WTC11 (cell line): Measurements from ENCODE around the gene CT45A5. TPM values are rescaled to one million over a fixed set of nuclear protein-coding genes. Genes with fewer than 3 reads are reported as not detected.
"Not testable (repeated sequence)": the region's sequence is repeated elsewhere in the genome, so short reads cannot be mapped to it uniquely, and the experiment has no call there.

Experiments
- ATAC-seq: fragments of 200-7000 bp; cut with Tn5 transposase; 2 replicates; pipeline ENCODE4 v1.10.0; 2021; ENCODE audit warnings: mild to moderate bottlenecking, moderate library complexity
- Bru-seq: library from RNA; stranded (reverse); fragments of 400-500 nt; gene quantifications from one replicate; lab custom pipeline; 2021; lab: Mats Ljungman, UMichigan
- CTCF ChIA-PET: fragments of 300-600 bp; sonication (Branson Sonifier 250); formaldehyde crosslinking; loops from one replicate; lab custom pipeline; 2021; ENCODE audit warnings: antibody characterized with exemption; lab: Charles Lee
- POLR2A ChIA-PET: fragments of 350-600 bp; sonication (Branson Sonifier 250); formaldehyde crosslinking; loops from one replicate; lab custom pipeline; 2021; ENCODE audit warnings: antibody characterized with exemption; lab: Charles Lee
- DNase-seq: peaks from one replicate; pipeline ENCODE4 v3.0.0; 2021; ENCODE audit warnings: low spot score
- H3K27ac Mint-ChIP-seq: 2 replicates; pipeline ENCODE4 v1.8.0; 2021; ENCODE audit warnings: mixed read lengths
- H3K27me3 Mint-ChIP-seq: 2 replicates; pipeline ENCODE4 v1.8.0; 2021; ENCODE audit warnings: low read depth, mild to moderate bottlenecking, moderate library complexity, mixed read lengths
- H3K36me3 Mint-ChIP-seq: 2 replicates; pipeline ENCODE4 v1.8.0; 2021; ENCODE audit warnings: mixed read lengths
- H3K4me1 Mint-ChIP-seq: 2 replicates; pipeline ENCODE4 v1.8.0; 2022; ENCODE audit warnings: mixed read lengths
- H3K4me3 Mint-ChIP-seq: 2 replicates; pipeline ENCODE4 v1.8.0; 2021; ENCODE audit warnings: mild to moderate bottlenecking, moderate library complexity, mixed read lengths
- H3K9me3 Mint-ChIP-seq: 2 replicates; pipeline ENCODE4 v1.8.0; 2021; ENCODE audit warnings: mixed read lengths
- AR ChIP-seq: fragments of 250-450 bp; sonication (Bioruptor Pico); IDR thresholded peaks from 2 replicates; pipeline ENCODE4 v1.9.0; 2021; ENCODE audit warnings: mild to moderate bottlenecking
- FOXK1 ChIP-seq: sonication (generic); formaldehyde crosslinking; IDR thresholded peaks from 2 replicates; pipeline ENCODE4 v1.8.0; 2022; ENCODE audit warnings: mild to moderate bottlenecking, moderate library complexity, missing genetic modification reagents
- MLX ChIP-seq: sonication (generic); formaldehyde crosslinking; IDR thresholded peaks from 2 replicates; pipeline ENCODE4 v1.8.1; 2023; ENCODE audit warnings: mild to moderate bottlenecking, missing genetic modification reagents, moderate library complexity
- PRRX2 ChIP-seq: fragments of 250-450 bp; sonication (Bioruptor Pico); IDR thresholded peaks from 2 replicates; pipeline ENCODE4 v1.8.0; 2021; ENCODE audit warnings: mild to moderate bottlenecking
- ZMAT4 ChIP-seq: fragments of 250-450 bp; sonication (Bioruptor Pico); IDR thresholded peaks from 2 replicates; pipeline ENCODE4 v1.9.0; 2021; ENCODE audit warnings: mild to moderate bottlenecking
- ZNF396 ChIP-seq: fragments of 250-450 bp; sonication (Bioruptor Pico); IDR thresholded peaks from 2 replicates; pipeline ENCODE4 v1.8.0; 2021; ENCODE audit warnings: mild to moderate bottlenecking, moderate library complexity, borderline replicate concordance
- long read RNA-seq, 3 experiments: library from RNA in 1 of 3; library from capped mRNA in 1 of 3; library from polyadenylated mRNA in 1 of 3; unstranded in 2 of 3; stranded (forward) in 1 of 3; transcript quantifications; one replicate each; pipeline ENCODE4 v2.0.0, GENCODE V29; 2021
- total RNA-seq: library from RNA; stranded (reverse); gene quantifications from 3 replicates; pipeline ENCODE4 v1.2.3, GENCODE V29; 2021
- TF ChIP-seq, protein P1 (sequence below): sonication (generic); formaldehyde crosslinking; IDR thresholded peaks from 2 replicates; pipeline ENCODE4 v1.8.0; 2022; ENCODE audit warnings: missing genetic modification reagents
- TF ChIP-seq, protein P2 (sequence below): sonication (generic); formaldehyde crosslinking; IDR thresholded peaks from 2 replicates; pipeline ENCODE4 v1.8.1; 2022; ENCODE audit warnings: mild to moderate bottlenecking, missing genetic modification reagents, moderate library complexity, borderline replicate concordance

The CT45A5 gene, protein sequence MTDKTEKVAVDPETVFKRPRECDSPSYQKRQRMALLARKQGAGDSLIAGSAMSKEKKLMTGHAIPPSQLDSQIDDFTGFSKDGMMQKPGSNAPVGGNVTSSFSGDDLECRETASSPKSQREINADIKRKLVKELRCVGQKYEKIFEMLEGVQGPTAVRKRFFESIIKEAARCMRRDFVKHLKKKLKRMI
- not detected in 3 replicates for total RNA-seq
- Bru-seq, nascent RNA = not detected
- long read RNA-seq, experiment 1 = 0 reads
- long read RNA-seq, experiment 2 = 0 reads
- long read RNA-seq, experiment 3 = 0 reads

DNA sequence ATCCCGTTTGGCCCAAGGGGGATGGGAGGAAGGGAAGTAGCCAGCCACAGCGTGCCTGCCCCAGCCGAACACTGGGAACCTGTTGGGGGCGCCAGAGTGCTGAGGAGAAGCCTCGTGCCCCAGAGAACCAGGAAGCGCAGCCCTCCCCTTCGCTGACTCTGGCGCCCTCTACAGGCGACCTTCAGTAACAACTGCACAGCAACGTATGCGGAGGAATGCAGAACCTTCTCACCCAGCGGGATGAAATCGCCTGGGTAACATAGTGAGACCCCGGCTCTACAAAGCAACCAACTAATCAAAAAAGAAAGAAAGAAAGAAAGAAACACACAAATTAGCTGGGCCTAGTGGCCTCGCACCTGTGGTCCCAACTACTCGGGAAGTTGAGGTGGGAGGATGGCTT, at the start of gene CT45A5:
Gene CT45A5, minus strand, starts transcription at position 101 of the 400 bp plus-strand sequence. CDS start 3,774 bp downstream, outside the sequence.
- H3K9me3 Mint-ChIP-seq, DNase-seq, H3K27me3 Mint-ChIP-seq, CTCF ChIA-PET, H3K27ac Mint-ChIP-seq, H3K36me3 Mint-ChIP-seq, ATAC-seq, POLR2A ChIA-PET, H3K4me1 Mint-ChIP-seq, H3K4me3 Mint-ChIP-seq: not testable (repeated sequence)

DNA sequence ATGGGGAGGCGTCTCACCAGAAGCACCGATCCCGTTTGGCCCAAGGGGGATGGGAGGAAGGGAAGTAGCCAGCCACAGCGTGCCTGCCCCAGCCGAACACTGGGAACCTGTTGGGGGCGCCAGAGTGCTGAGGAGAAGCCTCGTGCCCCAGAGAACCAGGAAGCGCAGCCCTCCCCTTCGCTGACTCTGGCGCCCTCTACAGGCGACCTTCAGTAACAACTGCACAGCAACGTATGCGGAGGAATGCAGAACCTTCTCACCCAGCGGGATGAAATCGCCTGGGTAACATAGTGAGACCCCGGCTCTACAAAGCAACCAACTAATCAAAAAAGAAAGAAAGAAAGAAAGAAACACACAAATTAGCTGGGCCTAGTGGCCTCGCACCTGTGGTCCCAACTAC, 34.6 kb upstream of the CT45A5 start, which contains the start of gene CT45A2:
Gene CT45A2, minus strand, starts transcription at position 101 of the 400 bp plus-strand sequence. CDS start 3,747 bp downstream, outside the sequence.
- H3K4me3 Mint-ChIP-seq, POLR2A ChIA-PET, ATAC-seq, H3K27ac Mint-ChIP-seq, DNase-seq, H3K27me3 Mint-ChIP-seq, H3K9me3 Mint-ChIP-seq, CTCF ChIA-PET, H3K4me1 Mint-ChIP-seq, H3K36me3 Mint-ChIP-seq: not testable (repeated sequence)

DNA sequence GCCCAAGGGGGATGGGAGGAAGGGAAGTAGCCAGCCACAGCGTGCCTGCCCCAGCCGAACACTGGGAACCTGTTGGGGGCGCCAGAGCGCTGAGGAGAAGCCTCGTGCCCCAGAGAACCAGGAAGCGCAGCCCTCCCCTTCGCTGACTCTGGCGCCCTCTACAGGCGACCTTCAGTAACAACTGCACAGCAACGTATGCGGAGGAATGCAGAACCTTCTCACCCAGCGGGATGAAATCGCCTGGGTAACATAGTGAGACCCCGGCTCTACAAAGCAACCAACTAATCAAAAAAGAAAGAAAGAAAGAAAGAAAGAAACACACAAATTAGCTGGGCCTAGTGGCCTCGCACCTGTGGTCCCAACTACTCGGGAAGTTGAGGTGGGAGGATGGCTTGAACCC, 17.4 kb upstream of the CT45A5 start, which contains the start of gene CT45A6:
Gene CT45A6, minus strand, starts transcription at position 101 of the 400 bp plus-strand sequence. CDS start 3,794 bp downstream, outside the sequence.
- H3K9me3 Mint-ChIP-seq, POLR2A ChIA-PET, DNase-seq, H3K4me1 Mint-ChIP-seq, H3K36me3 Mint-ChIP-seq, CTCF ChIA-PET, H3K27ac Mint-ChIP-seq, H3K4me3 Mint-ChIP-seq, ATAC-seq, H3K27me3 Mint-ChIP-seq: not testable (repeated sequence)

- H3K36me3 Mint-ChIP-seq, POLR2A ChIA-PET, H3K9me3 Mint-ChIP-seq, H3K4me3 Mint-ChIP-seq, H3K27me3 Mint-ChIP-seq, H3K4me1 Mint-ChIP-seq, ATAC-seq, DNase-seq, H3K27ac Mint-ChIP-seq, CTCF ChIA-PET: not testable (repeated sequence)
Measured at GRCh38 chrX:135768091-135768490, 17.2 kb downstream of the CT45A5 start, which contains the start of gene CT45A3. Gene CT45A3, minus strand, starts transcription at chrX:135768191. Its CDS starts 3,747 bp downstream, at chrX:135764444.

GRCh38 chrX:135744739-135745138, 40.6 kb downstream of the CT45A5 start:
- DNase-seq, H3K9me3 Mint-ChIP-seq, H3K27me3 Mint-ChIP-seq, CTCF ChIA-PET, H3K36me3 Mint-ChIP-seq, H3K4me3 Mint-ChIP-seq, H3K27ac Mint-ChIP-seq, H3K4me1 Mint-ChIP-seq, ATAC-seq, POLR2A ChIA-PET: not testable (repeated sequence)

DNA sequence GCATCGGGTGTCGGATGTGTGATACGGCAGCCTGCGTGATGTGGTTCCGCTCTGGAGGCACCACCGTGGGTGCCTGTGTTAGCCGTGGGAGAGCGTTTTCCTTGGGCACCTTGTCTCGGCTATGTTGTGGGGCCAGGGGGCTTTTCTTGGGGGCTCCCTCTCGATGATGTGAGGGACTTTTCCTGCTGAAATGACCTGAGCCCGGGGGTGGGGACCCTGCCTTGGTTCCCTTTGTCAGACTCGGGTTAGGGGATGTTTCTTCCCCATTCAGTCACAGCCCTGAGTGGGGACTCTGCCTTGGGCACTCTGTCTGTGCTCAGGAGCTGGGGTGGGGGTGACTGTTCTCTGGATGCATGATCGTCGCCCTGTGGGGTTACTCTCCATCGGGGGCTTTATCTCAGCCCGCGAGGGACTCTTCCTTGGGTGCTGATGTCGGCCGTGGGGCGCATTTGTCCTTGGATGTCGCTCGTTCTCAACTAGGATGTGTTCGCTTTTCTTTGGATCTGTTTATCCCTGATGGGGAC, 44.0 kb downstream of the CT45A5 start:
- no peak for ATAC-seq
- POLR2A ChIA-PET = no interaction called here
- H3K9me3 Mint-ChIP-seq = peaks cover 9% of the 10 kb centered on the region
- H3K4me3 Mint-ChIP-seq = no peak overlapping the region
- H3K27ac Mint-ChIP-seq = no peak overlapping the region
- H3K27me3 Mint-ChIP-seq = no peaks in the 10 kb centered on the region
- DNase-seq = no peak
- TF ChIP-seq MLX (CRISPR knock-in tag) = no peak
- no peak for TF ChIP-seq AR
- no peak for TF ChIP-seq FOXK1 (CRISPR knock-in tag)
- TF ChIP-seq, protein P1, sequence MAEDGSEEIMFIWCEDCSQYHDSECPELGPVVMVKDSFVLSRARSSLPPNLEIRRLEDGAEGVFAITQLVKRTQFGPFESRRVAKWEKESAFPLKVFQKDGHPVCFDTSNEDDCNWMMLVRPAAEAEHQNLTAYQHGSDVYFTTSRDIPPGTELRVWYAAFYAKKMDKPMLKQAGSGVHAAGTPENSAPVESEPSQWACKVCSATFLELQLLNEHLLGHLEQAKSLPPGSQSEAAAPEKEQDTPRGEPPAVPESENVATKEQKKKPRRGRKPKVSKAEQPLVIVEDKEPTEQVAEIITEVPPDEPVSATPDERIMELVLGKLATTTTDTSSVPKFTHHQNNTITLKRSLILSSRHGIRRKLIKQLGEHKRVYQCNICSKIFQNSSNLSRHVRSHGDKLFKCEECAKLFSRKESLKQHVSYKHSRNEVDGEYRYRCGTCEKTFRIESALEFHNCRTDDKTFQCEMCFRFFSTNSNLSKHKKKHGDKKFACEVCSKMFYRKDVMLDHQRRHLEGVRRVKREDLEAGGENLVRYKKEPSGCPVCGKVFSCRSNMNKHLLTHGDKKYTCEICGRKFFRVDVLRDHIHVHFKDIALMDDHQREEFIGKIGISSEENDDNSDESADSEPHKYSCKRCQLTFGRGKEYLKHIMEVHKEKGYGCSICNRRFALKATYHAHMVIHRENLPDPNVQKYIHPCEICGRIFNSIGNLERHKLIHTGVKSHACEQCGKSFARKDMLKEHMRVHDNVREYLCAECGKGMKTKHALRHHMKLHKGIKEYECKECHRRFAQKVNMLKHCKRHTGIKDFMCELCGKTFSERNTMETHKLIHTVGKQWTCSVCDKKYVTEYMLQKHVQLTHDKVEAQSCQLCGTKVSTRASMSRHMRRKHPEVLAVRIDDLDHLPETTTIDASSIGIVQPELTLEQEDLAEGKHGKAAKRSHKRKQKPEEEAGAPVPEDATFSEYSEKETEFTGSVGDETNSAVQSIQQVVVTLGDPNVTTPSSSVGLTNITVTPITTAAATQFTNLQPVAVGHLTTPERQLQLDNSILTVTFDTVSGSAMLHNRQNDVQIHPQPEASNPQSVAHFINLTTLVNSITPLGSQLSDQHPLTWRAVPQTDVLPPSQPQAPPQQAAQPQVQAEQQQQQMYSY (CRISPR knock-in tag) = no peak
- TF ChIP-seq, protein P2, sequence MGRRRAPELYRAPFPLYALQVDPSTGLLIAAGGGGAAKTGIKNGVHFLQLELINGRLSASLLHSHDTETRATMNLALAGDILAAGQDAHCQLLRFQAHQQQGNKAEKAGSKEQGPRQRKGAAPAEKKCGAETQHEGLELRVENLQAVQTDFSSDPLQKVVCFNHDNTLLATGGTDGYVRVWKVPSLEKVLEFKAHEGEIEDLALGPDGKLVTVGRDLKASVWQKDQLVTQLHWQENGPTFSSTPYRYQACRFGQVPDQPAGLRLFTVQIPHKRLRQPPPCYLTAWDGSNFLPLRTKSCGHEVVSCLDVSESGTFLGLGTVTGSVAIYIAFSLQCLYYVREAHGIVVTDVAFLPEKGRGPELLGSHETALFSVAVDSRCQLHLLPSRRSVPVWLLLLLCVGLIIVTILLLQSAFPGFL (CRISPR knock-in tag) = no peak
- TF ChIP-seq PRRX2 = no peak
- TF ChIP-seq ZNF396 = no peak
- TF ChIP-seq ZMAT4 (CRISPR knock-in tag) = no peak
- H3K4me1 Mint-ChIP-seq = no peaks in the 10 kb centered on the region
- H3K36me3 Mint-ChIP-seq = no peaks in the 10 kb centered on the region
- CTCF ChIA-PET = interaction anchor here (0.6 to 1.7 kb wide), 3 partner anchors 198 to 287 kb away, joined by 3 to 5 read pairs (median 3); no protein-coding TSS in a partner anchor
